ENCODE results near the gene RHOG.

DNA sequence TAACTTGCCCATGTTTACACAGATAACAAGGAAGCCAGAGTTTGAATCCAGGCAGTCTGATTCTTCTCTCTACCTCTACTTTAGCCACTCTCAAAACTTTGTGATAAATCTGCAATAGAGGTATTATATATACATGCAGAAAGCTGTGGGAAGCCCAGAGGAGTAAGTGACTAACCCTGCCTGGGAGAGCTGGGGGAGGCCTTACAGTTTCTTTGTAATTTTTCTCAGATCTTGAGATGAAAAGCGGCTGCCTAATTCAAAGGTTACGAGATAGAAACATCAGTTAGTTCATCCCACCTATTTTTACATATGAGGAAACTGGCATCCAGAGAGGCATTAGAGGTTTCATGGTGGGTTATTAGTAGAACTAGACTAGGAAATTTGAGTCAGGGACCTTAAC is 19.6 kb upstream of the RHOG start:
- TF ChIP-seq POLR2AphosphoS5 (IDR thresholded peaks at IDR 0.05; ENCODE audit: low read depth) (no peak), SPI1 (IDR thresholded peaks at IDR 0.05; ENCODE audit: borderline replicate concordance, low read depth) (no peak), GABPA (IDR thresholded peaks at IDR 0.05; ENCODE audit: low read depth) (no peak)
- TF ChIP-seq, protein P1, sequence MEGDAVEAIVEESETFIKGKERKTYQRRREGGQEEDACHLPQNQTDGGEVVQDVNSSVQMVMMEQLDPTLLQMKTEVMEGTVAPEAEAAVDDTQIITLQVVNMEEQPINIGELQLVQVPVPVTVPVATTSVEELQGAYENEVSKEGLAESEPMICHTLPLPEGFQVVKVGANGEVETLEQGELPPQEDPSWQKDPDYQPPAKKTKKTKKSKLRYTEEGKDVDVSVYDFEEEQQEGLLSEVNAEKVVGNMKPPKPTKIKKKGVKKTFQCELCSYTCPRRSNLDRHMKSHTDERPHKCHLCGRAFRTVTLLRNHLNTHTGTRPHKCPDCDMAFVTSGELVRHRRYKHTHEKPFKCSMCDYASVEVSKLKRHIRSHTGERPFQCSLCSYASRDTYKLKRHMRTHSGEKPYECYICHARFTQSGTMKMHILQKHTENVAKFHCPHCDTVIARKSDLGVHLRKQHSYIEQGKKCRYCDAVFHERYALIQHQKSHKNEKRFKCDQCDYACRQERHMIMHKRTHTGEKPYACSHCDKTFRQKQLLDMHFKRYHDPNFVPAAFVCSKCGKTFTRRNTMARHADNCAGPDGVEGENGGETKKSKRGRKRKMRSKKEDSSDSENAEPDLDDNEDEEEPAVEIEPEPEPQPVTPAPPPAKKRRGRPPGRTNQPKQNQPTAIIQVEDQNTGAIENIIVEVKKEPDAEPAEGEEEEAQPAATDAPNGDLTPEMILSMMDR (IDR thresholded peaks at IDR 0.05; ENCODE audit: insufficient read depth, low read length) = no peak
- TF ChIP-seq, protein P2, sequence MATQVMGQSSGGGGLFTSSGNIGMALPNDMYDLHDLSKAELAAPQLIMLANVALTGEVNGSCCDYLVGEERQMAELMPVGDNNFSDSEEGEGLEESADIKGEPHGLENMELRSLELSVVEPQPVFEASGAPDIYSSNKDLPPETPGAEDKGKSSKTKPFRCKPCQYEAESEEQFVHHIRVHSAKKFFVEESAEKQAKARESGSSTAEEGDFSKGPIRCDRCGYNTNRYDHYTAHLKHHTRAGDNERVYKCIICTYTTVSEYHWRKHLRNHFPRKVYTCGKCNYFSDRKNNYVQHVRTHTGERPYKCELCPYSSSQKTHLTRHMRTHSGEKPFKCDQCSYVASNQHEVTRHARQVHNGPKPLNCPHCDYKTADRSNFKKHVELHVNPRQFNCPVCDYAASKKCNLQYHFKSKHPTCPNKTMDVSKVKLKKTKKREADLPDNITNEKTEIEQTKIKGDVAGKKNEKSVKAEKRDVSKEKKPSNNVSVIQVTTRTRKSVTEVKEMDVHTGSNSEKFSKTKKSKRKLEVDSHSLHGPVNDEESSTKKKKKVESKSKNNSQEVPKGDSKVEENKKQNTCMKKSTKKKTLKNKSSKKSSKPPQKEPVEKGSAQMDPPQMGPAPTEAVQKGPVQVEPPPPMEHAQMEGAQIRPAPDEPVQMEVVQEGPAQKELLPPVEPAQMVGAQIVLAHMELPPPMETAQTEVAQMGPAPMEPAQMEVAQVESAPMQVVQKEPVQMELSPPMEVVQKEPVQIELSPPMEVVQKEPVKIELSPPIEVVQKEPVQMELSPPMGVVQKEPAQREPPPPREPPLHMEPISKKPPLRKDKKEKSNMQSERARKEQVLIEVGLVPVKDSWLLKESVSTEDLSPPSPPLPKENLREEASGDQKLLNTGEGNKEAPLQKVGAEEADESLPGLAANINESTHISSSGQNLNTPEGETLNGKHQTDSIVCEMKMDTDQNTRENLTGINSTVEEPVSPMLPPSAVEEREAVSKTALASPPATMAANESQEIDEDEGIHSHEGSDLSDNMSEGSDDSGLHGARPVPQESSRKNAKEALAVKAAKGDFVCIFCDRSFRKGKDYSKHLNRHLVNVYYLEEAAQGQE (IDR thresholded peaks at IDR 0.05; ENCODE audit: insufficient replicate concordance, low read depth) = no peak

Data from HL-60 (cell line).